ENCODE results near the gene MPST.

DNA sequence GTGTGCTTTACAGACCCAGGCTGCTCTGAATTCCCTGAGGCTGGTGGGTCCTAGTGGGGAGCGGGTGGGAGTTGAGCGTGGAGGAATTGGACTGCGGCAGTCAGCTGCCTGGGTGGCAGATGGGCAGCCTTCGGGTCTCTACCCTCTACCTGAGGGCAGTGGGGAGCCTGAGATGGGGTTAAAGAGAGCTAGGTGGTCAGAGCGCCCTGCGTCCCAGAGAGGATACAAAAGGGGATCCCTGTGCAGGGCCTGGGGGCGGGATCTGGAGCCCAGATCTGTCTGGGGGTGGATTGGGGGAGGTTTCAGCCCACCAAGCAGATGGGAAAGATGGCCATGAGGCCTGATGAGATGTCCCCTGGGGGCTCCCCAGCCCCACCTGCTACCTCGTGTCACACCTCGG lies 50.2 kb downstream of the MPST start:
- TF ChIP-seq CTCF (IDR thresholded peaks at IDR 0.05; ENCODE audit: poor library complexity, severe bottlenecking): no peak
- TF ChIP-seq POLR2AphosphoS5 (IDR thresholded peaks at IDR 0.05): no peak
- TF ChIP-seq MXI1 (conservative IDR thresholded peaks at IDR 0.05; ENCODE audit: poor library complexity, severe bottlenecking): no peak
- no peak for TF ChIP-seq SMC3 (conservative IDR thresholded peaks at IDR 0.05; ENCODE audit: poor library complexity)
- no peak for TF ChIP-seq EP300 (conservative IDR thresholded peaks at IDR 0.05; ENCODE audit: poor library complexity, severe bottlenecking)
- TF ChIP-seq REST (IDR thresholded peaks at IDR 0.05; ENCODE audit: borderline replicate concordance): no peak
- TF ChIP-seq EZH2 (IDR thresholded peaks at IDR 0.05; ENCODE audit: borderline replicate concordance, insufficient read depth, low read length, poor library complexity, severe bottlenecking): no peak
